ENCODE results near the gene SLX4IP.

The SLX4IP gene

DNA sequence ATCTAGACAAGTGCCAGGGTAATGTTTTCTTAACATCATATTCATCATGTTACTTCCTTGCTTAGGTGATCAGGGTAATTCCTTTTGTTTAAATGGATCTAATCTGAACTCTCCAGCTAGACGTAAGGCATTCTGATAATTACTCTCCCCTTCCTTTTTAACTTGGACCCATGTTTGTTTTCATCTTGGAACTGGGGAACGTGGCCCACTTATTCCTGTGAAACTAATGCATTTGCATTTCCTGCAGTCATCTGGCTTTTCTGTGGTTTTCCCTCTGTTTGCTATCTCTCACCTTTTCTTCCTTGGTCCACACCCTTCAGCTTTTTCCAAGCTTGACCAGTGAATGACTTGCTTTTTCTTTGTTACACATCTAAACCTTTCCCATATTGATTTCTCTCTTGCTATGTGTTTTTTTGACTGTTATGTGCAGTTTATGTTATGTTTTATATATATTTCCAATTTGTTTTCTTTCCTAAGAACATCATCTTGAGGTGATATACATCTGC is 33.3 kb downstream of the SLX4IP start:
- no peak for TF ChIP-seq POLR2AphosphoS5 (IDR thresholded peaks at IDR 0.05; ENCODE audit: low read depth, low read length)
- TF ChIP-seq POLR2A (IDR thresholded peaks at IDR 0.05; ENCODE audit: low read depth, low read length), result no peak
- TF ChIP-seq TAF1 (IDR thresholded peaks at IDR 0.05; ENCODE audit: borderline replicate concordance, low read depth, low read length), result no peak
- FAIRE-seq, result no peak
- DNase-seq (ENCODE audit: insufficient read length), result no peak

GRCh38 chr20:10469056-10469455 is 34.0 kb downstream of the SLX4IP start:
- DNase-seq (ENCODE audit: insufficient read length) (no peak), FAIRE-seq (no peak)
- TF ChIP-seq TAF1 (IDR thresholded peaks at IDR 0.05; ENCODE audit: borderline replicate concordance, low read depth, low read length), result no peak
- TF ChIP-seq POLR2A (IDR thresholded peaks at IDR 0.05; ENCODE audit: low read depth, low read length), result no peak
- TF ChIP-seq POLR2AphosphoS5 (IDR thresholded peaks at IDR 0.05; ENCODE audit: low read depth, low read length), result no peak

DNA sequence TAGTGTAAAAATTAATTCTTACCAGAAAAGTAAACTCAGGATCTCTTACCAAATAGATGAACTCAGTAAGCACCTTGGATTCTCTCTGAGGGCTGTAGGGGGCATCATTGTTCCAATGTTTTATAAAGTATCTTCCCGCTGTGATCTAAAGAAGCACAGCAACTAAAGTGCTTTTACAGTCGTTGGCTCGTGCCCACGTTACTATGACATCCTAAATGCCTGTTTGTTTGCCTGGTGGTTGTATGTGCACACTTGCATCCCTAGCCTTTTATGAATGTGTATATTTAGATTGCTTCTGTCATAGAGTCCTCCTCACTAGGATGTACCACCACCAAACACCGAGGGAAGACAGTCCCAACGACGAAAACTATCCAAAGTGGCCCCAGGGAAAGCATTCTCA is 34.5 kb downstream of the SLX4IP start:
- TF ChIP-seq TAF1 (IDR thresholded peaks at IDR 0.05; ENCODE audit: borderline replicate concordance, low read depth, low read length), result no peak
- no peak for TF ChIP-seq POLR2A (IDR thresholded peaks at IDR 0.05; ENCODE audit: low read depth, low read length)
- no peak for TF ChIP-seq POLR2AphosphoS5 (IDR thresholded peaks at IDR 0.05; ENCODE audit: low read depth, low read length)
- DNase-seq (ENCODE audit: insufficient read length), result no peak
- FAIRE-seq, result no peak

DNA sequence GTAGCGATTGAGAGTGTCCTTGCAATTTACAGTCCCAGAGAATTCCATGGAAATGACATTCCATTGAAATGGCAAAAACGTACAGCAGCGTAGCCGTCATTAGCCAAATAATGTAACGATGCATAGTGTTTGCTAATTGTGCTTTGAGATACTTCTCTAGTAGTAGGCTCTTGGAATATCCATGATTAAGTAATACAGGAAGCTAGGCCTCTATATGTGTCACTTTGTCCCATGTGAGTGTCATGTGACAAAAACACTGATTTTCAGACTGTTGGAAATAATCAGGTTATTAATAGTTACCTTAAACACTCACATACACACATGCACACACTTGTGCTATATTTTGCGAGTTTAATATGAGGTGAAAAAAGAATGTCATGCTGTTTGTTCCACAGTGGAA is 35.2 kb downstream of the SLX4IP start:
- no peak for TF ChIP-seq TAF1 (IDR thresholded peaks at IDR 0.05; ENCODE audit: borderline replicate concordance, low read depth, low read length)
- no peak for TF ChIP-seq POLR2A (IDR thresholded peaks at IDR 0.05; ENCODE audit: low read depth, low read length)
- no peak for TF ChIP-seq POLR2AphosphoS5 (IDR thresholded peaks at IDR 0.05; ENCODE audit: low read depth, low read length)
- FAIRE-seq, result no peak
- DNase-seq (ENCODE audit: insufficient read length), result no peak

DNA sequence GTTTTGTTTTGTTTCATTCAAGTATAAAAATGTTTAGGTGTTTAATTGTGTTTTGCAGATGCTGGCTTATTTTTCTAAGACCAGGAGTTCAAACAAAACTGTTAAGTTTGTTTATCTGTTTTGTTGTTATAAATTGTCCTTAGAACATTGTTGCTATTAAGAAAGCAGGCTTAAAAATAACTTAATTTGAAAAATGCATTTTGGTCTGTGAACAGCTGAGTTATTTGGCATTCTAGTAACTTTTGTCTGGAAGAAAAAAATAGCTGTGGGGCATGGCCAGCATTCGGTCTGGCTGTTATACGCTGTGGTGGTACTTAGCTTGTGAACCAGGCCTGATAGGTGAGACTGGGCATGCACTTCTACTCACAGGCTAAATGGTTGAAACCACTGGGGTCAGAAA is 37.8 kb downstream of the SLX4IP start:
- DNase-seq (ENCODE audit: insufficient read length) (no peak), FAIRE-seq (no peak)
- TF ChIP-seq POLR2AphosphoS5 (IDR thresholded peaks at IDR 0.05; ENCODE audit: low read depth, low read length), result no peak
- TF ChIP-seq TAF1 (IDR thresholded peaks at IDR 0.05; ENCODE audit: borderline replicate concordance, low read depth, low read length), result no peak
- TF ChIP-seq POLR2A (IDR thresholded peaks at IDR 0.05; ENCODE audit: low read depth, low read length), result no peak

DNA sequence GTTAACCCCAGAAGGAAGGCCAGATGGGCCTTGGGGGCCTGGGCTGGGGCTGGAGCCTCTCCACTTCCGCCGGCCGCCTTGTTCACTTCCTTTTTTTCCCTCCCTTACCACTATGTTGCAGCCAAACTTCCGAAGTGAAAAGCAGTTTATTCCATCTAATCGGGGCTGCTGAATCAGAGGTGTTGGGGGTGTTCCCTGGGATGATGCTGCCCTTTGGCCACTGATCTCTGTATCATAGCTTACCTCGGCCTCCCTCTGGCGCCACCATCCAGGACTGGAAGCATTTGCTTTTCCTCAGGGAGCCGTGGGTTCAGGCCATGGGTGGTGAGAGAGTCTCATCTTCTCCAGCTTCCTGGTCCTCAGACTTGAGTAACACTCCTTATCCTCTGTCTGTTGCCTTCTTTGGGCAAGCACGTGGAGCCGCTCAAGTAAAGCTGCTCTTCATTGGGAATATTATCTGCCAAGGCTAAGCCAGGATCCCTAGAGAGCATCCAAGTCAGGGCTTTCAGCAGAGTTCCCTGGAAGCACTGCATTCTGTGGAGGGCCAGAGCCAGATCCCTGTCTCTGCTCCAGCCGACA is 39.6 kb downstream of the SLX4IP start:
- FAIRE-seq, result no peak
- DNase-seq (ENCODE audit: insufficient read length), result no peak
- TF ChIP-seq POLR2A (IDR thresholded peaks at IDR 0.05; ENCODE audit: low read depth, low read length) (no peak), POLR2AphosphoS5 (IDR thresholded peaks at IDR 0.05; ENCODE audit: low read depth, low read length) (no peak), TAF1 (IDR thresholded peaks at IDR 0.05; ENCODE audit: borderline replicate concordance, low read depth, low read length) (no peak)

- FAIRE-seq (no peak), DNase-seq (ENCODE audit: insufficient read length) (no peak)
- TF ChIP-seq POLR2A (IDR thresholded peaks at IDR 0.05; ENCODE audit: low read depth, low read length), result no peak
- no peak for TF ChIP-seq POLR2AphosphoS5 (IDR thresholded peaks at IDR 0.05; ENCODE audit: low read depth, low read length)
- no peak for TF ChIP-seq TAF1 (IDR thresholded peaks at IDR 0.05; ENCODE audit: borderline replicate concordance, low read depth, low read length)
Observed at GRCh38 chr20:10475225-10475624, 40.1 kb downstream of the SLX4IP start.

DNA sequence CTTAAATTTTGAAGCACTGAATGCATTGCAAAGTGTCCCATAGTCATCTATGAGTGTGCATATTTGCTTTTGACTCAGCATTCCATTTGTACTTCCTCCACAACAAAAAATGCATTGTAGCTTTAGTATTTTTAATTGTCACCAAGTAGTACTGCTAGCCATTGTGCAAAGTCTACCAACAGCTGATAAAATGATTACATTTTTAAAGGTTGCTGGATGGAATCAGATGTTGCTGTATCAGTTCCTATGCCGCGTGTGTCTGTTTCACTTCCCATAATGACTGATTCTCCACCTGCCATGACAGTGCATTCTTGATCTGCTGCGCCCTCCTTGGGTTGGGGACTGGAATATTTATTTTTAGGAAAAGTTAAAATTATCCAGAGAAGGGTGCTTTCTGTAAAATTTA is 41.2 kb downstream of the SLX4IP start:
- TF ChIP-seq TAF1 (IDR thresholded peaks at IDR 0.05; ENCODE audit: borderline replicate concordance, low read depth, low read length) (no peak), POLR2AphosphoS5 (IDR thresholded peaks at IDR 0.05; ENCODE audit: low read depth, low read length) (no peak), POLR2A (IDR thresholded peaks at IDR 0.05; ENCODE audit: low read depth, low read length) (no peak)
- FAIRE-seq (peak; percentile 60), DNase-seq (ENCODE audit: insufficient read length) (no peak)

DNA sequence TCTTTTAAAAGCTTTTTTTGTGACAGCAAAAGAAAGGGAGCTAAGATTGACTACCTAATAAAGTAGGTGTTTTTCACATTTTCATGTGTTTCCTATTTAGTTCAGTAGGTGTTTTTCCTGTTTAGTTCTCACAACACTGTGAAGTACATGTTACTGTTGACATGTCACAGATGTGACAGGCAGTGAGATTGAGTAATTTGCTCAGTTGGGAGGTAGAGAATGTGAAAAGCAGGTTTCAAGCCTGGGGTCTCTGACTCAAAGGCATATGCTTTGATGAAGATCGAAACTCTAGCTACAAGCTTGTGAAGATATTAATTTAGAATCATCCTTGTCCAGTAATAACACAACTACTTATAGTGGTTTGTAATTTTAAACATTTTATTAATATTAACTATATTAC is 43.1 kb downstream of the SLX4IP start:
- DNase-seq (ENCODE audit: insufficient read length) (no peak), FAIRE-seq (peak; percentile 70)
- no peak for TF ChIP-seq POLR2AphosphoS5 (IDR thresholded peaks at IDR 0.05; ENCODE audit: low read depth, low read length)
- TF ChIP-seq POLR2A (IDR thresholded peaks at IDR 0.05; ENCODE audit: low read depth, low read length), result no peak
- no peak for TF ChIP-seq TAF1 (IDR thresholded peaks at IDR 0.05; ENCODE audit: borderline replicate concordance, low read depth, low read length)

DNA sequence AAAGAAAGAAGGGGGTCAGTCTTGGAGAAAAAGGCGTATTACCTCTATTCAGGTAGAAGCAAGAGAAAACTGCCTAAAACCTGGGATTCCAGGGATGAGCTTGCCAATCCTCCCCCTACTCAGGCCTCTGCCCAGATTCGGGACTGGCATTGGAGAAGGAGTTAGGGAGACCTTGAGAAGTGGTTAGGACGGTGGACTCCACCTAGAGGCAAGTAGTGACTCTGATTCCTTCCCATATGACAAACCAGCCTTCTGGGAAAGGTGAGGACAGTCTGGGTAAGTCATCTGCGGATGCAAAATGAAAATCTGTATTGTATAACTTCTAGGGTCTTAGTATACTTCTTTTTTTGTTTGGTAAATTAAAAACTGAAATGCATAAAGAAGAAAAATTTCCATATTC is 43.8 kb downstream of the SLX4IP start:
- TF ChIP-seq POLR2AphosphoS5 (IDR thresholded peaks at IDR 0.05; ENCODE audit: low read depth, low read length) (no peak), POLR2A (IDR thresholded peaks at IDR 0.05; ENCODE audit: low read depth, low read length) (no peak), TAF1 (IDR thresholded peaks at IDR 0.05; ENCODE audit: borderline replicate concordance, low read depth, low read length) (no peak)
- DNase-seq (ENCODE audit: insufficient read length) (no peak), FAIRE-seq (no peak)

DNA sequence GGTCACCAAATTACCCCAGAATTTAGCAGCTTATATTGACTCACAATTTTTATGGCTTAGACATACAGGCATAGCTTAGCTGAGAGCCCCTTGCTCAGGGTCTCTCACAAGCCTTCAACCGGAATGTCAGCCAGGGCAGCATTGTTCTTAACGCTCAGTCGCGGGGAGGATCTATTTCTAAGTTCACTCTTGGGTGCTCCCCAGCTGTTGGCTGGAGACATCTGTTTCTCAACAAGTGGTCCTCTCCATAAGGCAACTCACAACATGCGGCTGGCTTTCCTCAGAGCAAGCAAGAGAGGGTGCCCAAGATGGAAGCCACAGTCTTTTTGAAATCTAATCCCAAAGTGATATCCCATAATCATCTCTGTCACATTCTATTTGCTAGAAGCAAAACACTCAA is 46.6 kb downstream of the SLX4IP start:
- FAIRE-seq, result no peak

DNA sequence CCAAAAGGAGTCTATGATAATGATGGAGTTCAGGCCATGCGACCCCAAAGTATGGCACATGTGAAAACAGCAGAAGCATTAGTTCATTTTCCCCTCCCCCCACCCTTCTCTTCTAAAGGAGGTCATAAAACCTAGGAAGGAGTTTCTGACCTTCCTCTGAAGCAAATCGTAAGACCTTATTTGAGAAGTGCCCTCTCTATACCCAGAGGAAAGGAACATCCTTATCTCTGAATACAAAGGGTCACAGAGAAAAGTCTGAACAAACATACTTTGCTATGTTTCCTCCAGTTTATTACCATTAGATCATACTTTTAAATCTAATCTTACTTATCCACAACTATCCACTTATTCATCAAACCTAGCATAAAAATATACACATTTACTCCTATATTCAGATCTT is 48.6 kb downstream of the SLX4IP start:
- DNase-seq (ENCODE audit: insufficient read length), result no peak
- TF ChIP-seq POLR2A (IDR thresholded peaks at IDR 0.05; ENCODE audit: low read depth, low read length) (no peak), TAF1 (IDR thresholded peaks at IDR 0.05; ENCODE audit: borderline replicate concordance, low read depth, low read length) (no peak), POLR2AphosphoS5 (IDR thresholded peaks at IDR 0.05; ENCODE audit: low read depth, low read length) (no peak)
- FAIRE-seq, result no peak

More for the DNA sequence above, 46.6 kb downstream of the SLX4IP start:
- TF ChIP-seq TAF1 (IDR thresholded peaks at IDR 0.05; ENCODE audit: borderline replicate concordance, low read depth, low read length), result no peak
- no peak for TF ChIP-seq POLR2AphosphoS5 (IDR thresholded peaks at IDR 0.05; ENCODE audit: low read depth, low read length)
- TF ChIP-seq POLR2A (IDR thresholded peaks at IDR 0.05; ENCODE audit: low read depth, low read length), result no peak
- DNase-seq (ENCODE audit: insufficient read length), result no peak

Data from GM12892 (cell line).